Liver (tissue), 2 donors: ENCODE data around the gene PRG2.

ENCODE experiments used
- CTCF ChIP-seq: fragments of 150-350 bp; IDR thresholded peaks from 2 replicates; pipeline ENCODE4 v1.5.1; 2017; ENCODE audit warnings: improper control_type of control experiment, low read depth, low read length; ENCODE audit not compliant: missing input control
- REST ChIP-seq: IDR thresholded peaks from 2 replicates; pipeline ENCODE4 v1.6.1; 2016; ENCODE audit warnings: antibody characterized with exemption, mild to moderate bottlenecking
- YY1 ChIP-seq: IDR thresholded peaks from 2 replicates; pipeline ENCODE4 v1.6.1; 2016; ENCODE audit warnings: antibody characterized with exemption, mild to moderate bottlenecking
- donor health status: healthy.

- no peak for TF ChIP-seq REST
- TF ChIP-seq YY1, result no peak
- no peak for TF ChIP-seq CTCF
Observed at GRCh38 chr11:57439786-57440185, 49.3 kb upstream of the PRG2 start.
